ENCODE results near the gene TNS3.

TNS3 gene

GRCh38 chr7:47502240-47502877 lies 79.6 kb downstream of the TNS3 start:
- DNase-seq, result no peak

- no peak for DNase-seq
These were observed 80.5 kb downstream of the TNS3 start for GRCh38 chr7:47501406-47501805.

- DNase-seq, result no peak
These were observed 81.8 kb downstream of the TNS3 start for GRCh38 chr7:47500103-47500563.

GRCh38 chr7:47498229-47499056 lies 83.5 kb downstream of the TNS3 start:
- no peak for DNase-seq

GRCh38 chr7:47497367-47498096 lies 84.4 kb downstream of the TNS3 start:
- DNase-seq, result no peak

- no peak for DNase-seq
These were observed 85.2 kb downstream of the TNS3 start for GRCh38 chr7:47496666-47497065.

GRCh38 chr7:47496056-47496665 lies 85.8 kb downstream of the TNS3 start:
- no peak for DNase-seq

- no peak for DNase-seq
These were observed 87.7 kb downstream of the TNS3 start for GRCh38 chr7:47493976-47494911.

- DNase-seq, result no peak
These were observed 89.1 kb downstream of the TNS3 start for GRCh38 chr7:47492716-47493325.

- DNase-seq, result no peak
These were observed 91.2 kb downstream of the TNS3 start for GRCh38 chr7:47490501-47491265.

- no peak for DNase-seq
These were observed 92.3 kb downstream of the TNS3 start for GRCh38 chr7:47489624-47490023.

GRCh38 chr7:47488969-47489342 lies 93.0 kb downstream of the TNS3 start:
- no peak for DNase-seq

GRCh38 chr7:47488201-47488968 lies 93.5 kb downstream of the TNS3 start:
- DNase-seq, result no peak

- no peak for DNase-seq
These were observed 96.1 kb downstream of the TNS3 start for GRCh38 chr7:47485640-47486435.

- DNase-seq, result no peak
These were observed 96.8 kb downstream of the TNS3 start for GRCh38 chr7:47484923-47485639.

GRCh38 chr7:47484457-47484856 lies 97.5 kb downstream of the TNS3 start:
- DNase-seq, result no peak

- no peak for DNase-seq
These were observed 98.2 kb downstream of the TNS3 start for GRCh38 chr7:47483604-47484273.

Data from OCI-M1 (cell line).